ENCODE measurements around the gene IER5L. TPM values are rescaled to one million over a fixed set of nuclear protein-coding genes. Genes with fewer than 3 reads are reported as not detected.
"Not testable (repeated sequence)": the region's sequence is repeated elsewhere in the genome, so short reads cannot be mapped to it uniquely, and the experiment has no call there.

Gene IER5L
- total RNA-seq, 2 experiments from 2014 or later = 3.7 to 4.1 TPM

GRCh38 chr9:129163753-129164152 lies 14.3 kb downstream of the IER5L start:
- no peak overlapping the region for H3K4me3 Mint-ChIP-seq
- ChIA-PET POLR2A (interaction anchor here (1.4 kb wide), 1 partner anchor 14 kb away, joined by 3 read pairs; no protein-coding TSS in a partner anchor), CTCF (interaction anchor here (1.7 to 5.2 kb wide), 2 partner anchors 10 to 21 kb away, joined by 6 to 31 read pairs; no protein-coding TSS in a partner anchor)
- no peaks in the 10 kb centered on the region for H3K36me3 Mint-ChIP-seq (ENCODE audit: low read depth)
- ATAC-seq (no peak), DNase-seq (no peak)
- intact Hi-C loops (cut with micrococcal nuclease) = no loop called here
- H3K27me3 Mint-ChIP-seq = no peaks in the 10 kb centered on the region
- peaks cover 14% of the 10 kb centered on the region for H3K4me1 Mint-ChIP-seq (ENCODE audit: low read depth)
- no peak for TF ChIP-seq CTCF (IDR thresholded peaks at IDR 0.05)
- no peak overlapping the region for H3K27ac Mint-ChIP-seq
- no peaks in the 10 kb centered on the region for H3K9me3 Mint-ChIP-seq

GRCh38 chr9:129163198-129163670 lies 14.8 kb downstream of the IER5L start:
- H3K9me3 Mint-ChIP-seq = not testable (repeated sequence)

GRCh38 chr9:129162497-129163197 lies 15.4 kb downstream of the IER5L start:
- no peak for ATAC-seq
- H3K36me3 Mint-ChIP-seq (ENCODE audit: low read depth) = no peaks in the 10 kb centered on the region
- no peak for TF ChIP-seq CTCF (IDR thresholded peaks at IDR 0.05)
- H3K4me3 Mint-ChIP-seq = no peak overlapping the region
- no peaks in the 10 kb centered on the region for H3K9me3 Mint-ChIP-seq
- intact Hi-C loops (cut with micrococcal nuclease) = no loop called here
- H3K27ac Mint-ChIP-seq = no peak overlapping the region
- H3K4me1 Mint-ChIP-seq (ENCODE audit: low read depth) = peaks cover 9% of the 10 kb centered on the region
- no peaks in the 10 kb centered on the region for H3K27me3 Mint-ChIP-seq
- no peak for DNase-seq
- POLR2A ChIA-PET = interaction anchor here (0.7 to 1.4 kb wide), 3 partner anchors 15 to 23 kb away, joined by 3 read pairs; no protein-coding TSS in a partner anchor
- CTCF ChIA-PET = interaction anchor here (0.8 to 5.2 kb wide), 3 partner anchors 12 to 20 kb away, joined by 3 to 31 read pairs (median 18); no protein-coding TSS in a partner anchor

More at GRCh38 chr9:129163198-129163670, 14.8 kb downstream of the IER5L start:
- H3K27ac Mint-ChIP-seq; H3K27me3 Mint-ChIP-seq; ATAC-seq; H3K36me3 Mint-ChIP-seq (ENCODE audit: low read depth); intact Hi-C loops (cut with micrococcal nuclease); H3K4me3 Mint-ChIP-seq; DNase-seq: not testable (repeated sequence)
- POLR2A ChIA-PET = interaction anchor here (1.4 kb wide), 1 partner anchor 14 kb away, joined by 3 read pairs; no protein-coding TSS in a partner anchor
- peaks cover 14% of the 10 kb centered on the region for H3K4me1 Mint-ChIP-seq (ENCODE audit: low read depth)
- CTCF ChIA-PET = interaction anchor here (0.8 to 5.2 kb wide), 2 partner anchors 12 to 21 kb away, joined by 3 to 31 read pairs; no protein-coding TSS in a partner anchor

- Mint-ChIP-seq H3K4me1 (ENCODE audit: low read depth) (no peaks in the 10 kb centered on the region), H3K36me3 (ENCODE audit: low read depth) (no peaks in the 10 kb centered on the region), H3K9me3 (no peaks in the 10 kb centered on the region), H3K27ac (no peak overlapping the region), H3K27me3 (no peaks in the 10 kb centered on the region), H3K4me3 (no peak overlapping the region)
- intact Hi-C loops (cut with micrococcal nuclease) = no loop called here
- DNase-seq (no peak), ATAC-seq (no peak)
- ChIA-PET CTCF (interaction anchor here (0.9 to 3.7 kb wide), 3 partner anchors 13 to 29 kb away, joined by 3 to 18 read pairs (median 6); no protein-coding TSS in a partner anchor), POLR2A (interaction anchor here (1.1 kb wide), 2 partner anchors 9 to 21 kb away, joined by 3 read pairs; no protein-coding TSS in a partner anchor)
- TF ChIP-seq CTCF (IDR thresholded peaks at IDR 0.05) = no peak
These were observed 16.6 kb downstream of the IER5L start for GRCh38 chr9:129161534-129161837.

GRCh38 chr9:129160712-129161533 lies 17.1 kb downstream of the IER5L start:
- no peak for TF ChIP-seq CTCF (IDR thresholded peaks at IDR 0.05)
- DNase-seq = no peak
- no peak overlapping the region for H3K4me3 Mint-ChIP-seq
- intact Hi-C loops (cut with micrococcal nuclease) = no loop called here
- no peaks in the 10 kb centered on the region for H3K36me3 Mint-ChIP-seq (ENCODE audit: low read depth)
- ATAC-seq = no peak
- CTCF ChIA-PET = interaction anchor here (0.9 to 3.7 kb wide), 4 partner anchors 14 to 29 kb away, joined by 3 to 18 read pairs (median 4); no protein-coding TSS in a partner anchor
- no peaks in the 10 kb centered on the region for H3K27me3 Mint-ChIP-seq
- no peak overlapping the region for H3K27ac Mint-ChIP-seq
- H3K4me1 Mint-ChIP-seq (ENCODE audit: low read depth) = no peaks in the 10 kb centered on the region
- POLR2A ChIA-PET = interaction anchor here (1.1 kb wide), 1 partner anchor 9 kb away, joined by 3 read pairs; no protein-coding TSS in a partner anchor
- H3K9me3 Mint-ChIP-seq = no peaks in the 10 kb centered on the region

All from activated CD8-positive, alpha-beta T cell treated with anti-CD3 and anti-CD28 coated beads for 36 hours (primary cell).